Erythroblast (primary cell): ENCODE measurements around the gene GNAL.

Experiments
- GATA1 ChIP-seq: IDR thresholded peaks from 2 replicates; pipeline ENCODE4 v1.6.1; 2011; ENCODE audit warnings: low read depth, mild to moderate bottlenecking, control low read depth, low read length, moderate library complexity
- POLR2A ChIP-seq: IDR thresholded peaks from 2 replicates; pipeline ENCODE4 v1.6.1; 2011; ENCODE audit warnings: mild to moderate bottlenecking, low read length

DNA sequence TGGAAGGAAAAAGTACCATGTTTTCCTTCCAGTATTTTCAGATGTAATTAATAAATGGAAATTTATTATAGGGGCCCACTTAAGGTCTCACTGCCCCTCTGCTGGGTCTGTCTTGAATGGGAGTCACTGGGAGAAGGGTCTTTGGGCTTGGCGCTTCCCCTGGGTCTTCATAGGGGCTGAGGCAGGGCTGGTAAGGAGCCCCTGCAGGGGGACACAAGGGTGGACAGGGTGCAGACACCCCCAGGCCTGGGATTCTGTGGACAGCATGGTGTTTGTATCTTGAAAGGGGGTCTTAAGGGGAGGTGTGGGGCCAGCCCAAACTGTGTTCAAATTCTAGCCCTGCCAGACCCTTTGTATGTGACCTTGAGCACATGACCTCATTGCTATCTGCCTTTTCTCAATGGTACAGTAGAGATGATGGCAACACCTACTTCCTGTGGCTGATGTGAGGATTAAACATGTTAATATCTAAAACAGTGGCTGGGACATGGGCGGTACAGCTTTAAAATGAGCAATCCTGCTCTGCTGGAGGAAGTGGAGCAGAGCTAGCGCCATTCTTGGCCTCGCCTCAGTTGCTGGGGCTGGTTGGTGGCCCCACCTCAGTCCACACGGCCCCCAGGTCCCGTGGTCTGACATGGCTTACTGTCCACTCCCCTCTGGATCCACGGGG is 71.6 kb downstream of the GNAL start:
- TF ChIP-seq POLR2A (no peak), GATA1 (no peak)
